Type B pancreatic cell (in vitro differentiated cells): ENCODE results near the gene HOXA13. TPM values are rescaled to one million over a fixed set of nuclear protein-coding genes. Genes with fewer than 3 reads are reported as not detected.

Source experiments
- DNase-seq: peaks from one replicate; pipeline ENCODE4 v3.0.0; 2021; ENCODE audit warnings: mixed read lengths; ENCODE audit not compliant: unreplicated experiment; ENCODE audit errors: extremely low spot score
- H3K27ac Mint-ChIP-seq: 2 replicates; pipeline ENCODE4 v1.8.0; 2021; ENCODE audit warnings: mild to moderate bottlenecking, mixed read lengths
- H3K27me3 Mint-ChIP-seq: 2 replicates; pipeline ENCODE4 v1.8.0; 2021; ENCODE audit warnings: mixed read lengths
- H3K36me3 Mint-ChIP-seq: 2 replicates; pipeline ENCODE4 v1.8.0; 2021; ENCODE audit warnings: mixed read lengths
- H3K4me1 Mint-ChIP-seq: one replicate; pipeline ENCODE4 v1.8.0; 2021; ENCODE audit warnings: mixed read lengths; ENCODE audit not compliant: unreplicated experiment
- H3K4me3 Mint-ChIP-seq: 2 replicates; pipeline ENCODE4 v1.8.0; 2021; ENCODE audit warnings: mild to moderate bottlenecking, mixed read lengths
- H3K9me3 Mint-ChIP-seq: 2 replicates; pipeline ENCODE4 v1.8.0; 2021; ENCODE audit warnings: mixed read lengths
- total RNA-seq: library from RNA; stranded (reverse); gene quantifications from 2 replicates; pipeline ENCODE4 v1.2.1, GENCODE V29; 2021; ENCODE audit warnings: low replicate concordance
- TF ChIP-seq, protein P1 (sequence below): fragments of 200-600 bp; sonication (generic); conservative IDR thresholded peaks from 2 replicates; pipeline ENCODE4 v1.5.0; 2021; ENCODE audit warnings: antibody characterized with exemption, mild to moderate bottlenecking

HOXA13 gene
- total RNA-seq, 1 donor from 2014 or later, result 0.75 TPM

DNA sequence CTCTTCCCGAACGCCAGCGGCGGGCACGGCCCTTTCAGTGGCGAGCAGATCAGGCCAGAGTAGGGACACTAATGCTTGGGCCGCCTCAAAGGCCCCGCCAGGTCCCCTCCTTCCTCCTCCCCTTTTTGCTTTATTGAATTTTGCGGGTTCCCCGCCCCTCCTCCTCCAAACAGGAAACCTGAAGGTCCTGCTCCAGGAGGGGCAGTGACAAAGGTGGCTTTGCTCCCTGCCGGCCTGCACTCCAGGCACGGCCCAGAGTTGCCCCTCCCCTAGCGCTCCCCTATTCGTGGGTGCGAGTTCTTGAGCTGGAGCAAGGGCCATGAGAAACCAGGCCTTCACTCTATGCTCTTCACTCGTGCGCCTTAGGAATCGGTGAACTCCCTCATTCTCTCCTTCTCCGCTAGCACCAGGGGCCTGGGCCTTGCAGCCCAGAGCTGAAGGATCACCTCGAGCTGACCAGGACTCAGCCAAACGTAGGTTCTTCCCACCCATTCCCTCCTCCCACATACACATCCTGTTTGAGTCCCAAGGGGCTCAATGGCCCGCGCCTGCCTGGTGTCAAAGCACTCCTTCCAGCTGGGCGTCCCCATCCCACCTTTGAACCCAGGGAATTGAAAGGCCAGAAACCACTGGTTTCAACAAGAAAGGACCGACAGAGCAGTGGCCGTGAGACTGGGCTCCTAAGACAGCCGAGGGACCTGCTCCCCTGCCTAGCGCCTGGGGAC is 51.7 kb downstream of the HOXA13 start:
- Mint-ChIP-seq H3K9me3 (no peaks in the 10 kb centered on the region), H3K4me1 (peaks cover 34% of the 10 kb centered on the region), H3K27ac (peak overlapping the region; percentile 88), H3K27me3 (peaks cover 80% of the 10 kb centered on the region), H3K4me3 (peak overlapping the region; percentile 91), H3K36me3 (peaks cover 14% of the 10 kb centered on the region)
- TF ChIP-seq, protein P1, sequence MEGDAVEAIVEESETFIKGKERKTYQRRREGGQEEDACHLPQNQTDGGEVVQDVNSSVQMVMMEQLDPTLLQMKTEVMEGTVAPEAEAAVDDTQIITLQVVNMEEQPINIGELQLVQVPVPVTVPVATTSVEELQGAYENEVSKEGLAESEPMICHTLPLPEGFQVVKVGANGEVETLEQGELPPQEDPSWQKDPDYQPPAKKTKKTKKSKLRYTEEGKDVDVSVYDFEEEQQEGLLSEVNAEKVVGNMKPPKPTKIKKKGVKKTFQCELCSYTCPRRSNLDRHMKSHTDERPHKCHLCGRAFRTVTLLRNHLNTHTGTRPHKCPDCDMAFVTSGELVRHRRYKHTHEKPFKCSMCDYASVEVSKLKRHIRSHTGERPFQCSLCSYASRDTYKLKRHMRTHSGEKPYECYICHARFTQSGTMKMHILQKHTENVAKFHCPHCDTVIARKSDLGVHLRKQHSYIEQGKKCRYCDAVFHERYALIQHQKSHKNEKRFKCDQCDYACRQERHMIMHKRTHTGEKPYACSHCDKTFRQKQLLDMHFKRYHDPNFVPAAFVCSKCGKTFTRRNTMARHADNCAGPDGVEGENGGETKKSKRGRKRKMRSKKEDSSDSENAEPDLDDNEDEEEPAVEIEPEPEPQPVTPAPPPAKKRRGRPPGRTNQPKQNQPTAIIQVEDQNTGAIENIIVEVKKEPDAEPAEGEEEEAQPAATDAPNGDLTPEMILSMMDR, result no peak
- no peak for DNase-seq

- Mint-ChIP-seq H3K36me3 (peaks cover 17% of the 10 kb centered on the region), H3K4me3 (peak within 1 kb of the TSS; percentile 99), H3K27me3 (peaks cover 78% of the 10 kb centered on the region), H3K4me1 (peaks cover 34% of the 10 kb centered on the region), H3K27ac (peak within 1 kb of the TSS; percentile 88), H3K9me3 (no peaks in the 10 kb centered on the region)
- TF ChIP-seq, protein P1, result no peak
- DNase-seq, result peak; percentile 76
Measured at GRCh38 chr7:27147199-27148030, 52.5 kb downstream of the HOXA13 start, which contains the start of gene HOXA6. TSS of gene HOXA6 (minus strand) at chr7:27147774. CDS start at chr7:27147749, 25 bp downstream.

- H3K4me1 Mint-ChIP-seq, result peaks cover 33% of the 10 kb centered on the region
- TF ChIP-seq, protein P1, result no peak
- H3K36me3 Mint-ChIP-seq, result peaks cover 22% of the 10 kb centered on the region
- DNase-seq, result no peak
- no peaks in the 10 kb centered on the region for H3K9me3 Mint-ChIP-seq
- peak overlapping the region; percentile 77 for H3K27ac Mint-ChIP-seq
- peak overlapping the region; percentile 99 for H3K4me3 Mint-ChIP-seq
- H3K27me3 Mint-ChIP-seq, result peaks cover 75% of the 10 kb centered on the region
Measured at GRCh38 chr7:27146491-27147198, 53.2 kb downstream of the HOXA13 start.

- Mint-ChIP-seq H3K4me1 (peaks cover 30% of the 10 kb centered on the region), H3K36me3 (peaks cover 29% of the 10 kb centered on the region), H3K4me3 (peak overlapping the region; percentile 99), H3K9me3 (no peaks in the 10 kb centered on the region), H3K27me3 (peaks cover 74% of the 10 kb centered on the region), H3K27ac (peak overlapping the region; percentile 77)
- TF ChIP-seq, protein P1, result no peak
- no peak for DNase-seq
Measured at GRCh38 chr7:27145914-27146412, 53.9 kb downstream of the HOXA13 start.
